Activated naive CD4-positive, alpha-beta T cell treated with anti-CD3 and anti-CD28 coated beads for 36 hours (primary cell): Measurements from ENCODE around the gene KATNAL1. TPM values are rescaled to one million over a fixed set of nuclear protein-coding genes. Genes with fewer than 3 reads are reported as not detected.

Experiments used
- CTCF ChIA-PET: fragments of 350-600 bp; sonication (Branson Sonifier 250); formaldehyde crosslinking; loops from one replicate; lab custom pipeline; 2021; ENCODE audit warnings: antibody characterized with exemption; lab: Charles Lee
- DNase-seq: peaks from one replicate; pipeline ENCODE4 v3.0.0-alpha.2; 2020
- H3K27ac Mint-ChIP-seq: one replicate; pipeline ENCODE4 v1.8.0; 2021; ENCODE audit warnings: mild to moderate bottlenecking, mixed read lengths
- H3K27me3 Mint-ChIP-seq: one replicate; pipeline ENCODE4 v1.8.0; 2021; ENCODE audit warnings: low read depth, mixed read lengths
- H3K36me3 Mint-ChIP-seq: one replicate; pipeline ENCODE4 v1.8.0; 2021; ENCODE audit warnings: low read depth, mixed read lengths
- H3K4me1 Mint-ChIP-seq: one replicate; pipeline ENCODE4 v1.8.0; 2021; ENCODE audit warnings: low read depth, mixed read lengths
- H3K4me3 Mint-ChIP-seq: one replicate; pipeline ENCODE4 v1.8.0; 2021; ENCODE audit warnings: mild to moderate bottlenecking, moderate library complexity, mixed read lengths
- H3K9me3 Mint-ChIP-seq: one replicate; pipeline ENCODE4 v1.8.0; 2021; ENCODE audit warnings: mixed read lengths
- intact Hi-C: fragments of 100-400 bp; cut with micrococcal nuclease; formaldehyde crosslinking; loops from one replicate; pipeline ENCODE4 v1.15.1; 2023
- total RNA-seq, 2 experiments: library from RNA; stranded (reverse); gene quantifications; one replicate each; pipeline ENCODE4 v1.2.3, GENCODE V29; 2021

KATNAL1 gene
- total RNA-seq, 2 experiments from 2014 or later = 8.0 to 8.3 TPM

DNA sequence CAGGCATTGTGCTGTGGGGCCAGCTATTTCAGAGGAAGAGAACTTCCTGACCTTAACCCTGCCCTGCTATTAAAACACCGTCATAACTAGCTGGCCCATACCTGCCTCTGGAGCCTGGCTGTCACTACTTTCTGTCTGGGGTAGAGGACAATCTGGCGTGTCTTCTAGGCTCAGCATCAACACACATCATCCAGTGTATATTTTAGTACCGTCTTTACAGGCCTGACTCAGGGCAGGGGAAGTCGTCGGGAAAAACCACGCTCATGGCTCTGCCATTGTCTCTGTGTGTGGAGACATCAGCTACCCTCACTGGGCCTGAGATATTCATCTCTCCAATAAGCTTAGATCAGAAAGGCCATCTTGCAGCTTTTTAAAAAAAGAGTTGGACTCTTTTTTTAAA lies 151.1 kb downstream of the KATNAL1 start:
- CTCF ChIA-PET = interaction anchor here (1.5 to 5.1 kb wide), 2 partner anchors 23 to 152 kb away, joined by 3 to 96 read pairs; no protein-coding TSS in a partner anchor
- Mint-ChIP-seq H3K36me3 (no peaks in the 10 kb centered on the region), H3K27me3 (no peaks in the 10 kb centered on the region), H3K9me3 (no peaks in the 10 kb centered on the region), H3K4me1 (peaks cover 33% of the 10 kb centered on the region), H3K27ac (no peak overlapping the region), H3K4me3 (no peak overlapping the region)
- DNase-seq = no peak
- intact Hi-C loops = loop anchor here (5.0 kb wide), 1 partner anchor 39 kb away; no protein-coding TSS in a partner anchor

DNA sequence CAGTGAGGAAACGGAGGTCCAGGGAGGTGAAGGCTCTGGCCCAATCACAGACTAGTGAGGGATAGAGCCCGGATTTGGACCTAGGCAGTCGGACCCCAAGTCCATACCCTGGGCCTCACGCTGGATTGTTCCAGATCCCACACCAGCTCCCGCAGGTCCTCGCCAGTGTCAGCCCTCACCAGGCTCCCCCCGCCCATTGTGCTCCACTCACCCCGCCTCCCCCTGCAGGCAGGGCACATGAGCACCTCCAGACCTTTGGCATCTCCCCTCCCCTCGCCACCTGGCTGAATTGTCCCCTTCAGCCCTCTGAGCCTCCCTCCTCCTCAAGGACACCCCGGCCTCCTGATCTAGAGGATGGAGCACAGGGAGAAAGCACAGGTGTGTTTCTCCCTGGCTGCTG lies 152.4 kb downstream of the KATNAL1 start:
- no peaks in the 10 kb centered on the region for H3K27me3 Mint-ChIP-seq
- no peaks in the 10 kb centered on the region for H3K36me3 Mint-ChIP-seq
- H3K9me3 Mint-ChIP-seq = no peaks in the 10 kb centered on the region
- no peak for DNase-seq
- H3K27ac Mint-ChIP-seq = no peak overlapping the region
- intact Hi-C loops = loop anchor here (5.0 kb wide), 1 partner anchor 38 kb away; no protein-coding TSS in a partner anchor
- peaks cover 40% of the 10 kb centered on the region for H3K4me1 Mint-ChIP-seq
- CTCF ChIA-PET = interaction anchor here (5.1 kb wide), 1 partner anchor 22 kb away, joined by 96 read pairs; no protein-coding TSS in a partner anchor
- no peak overlapping the region for H3K4me3 Mint-ChIP-seq

DNA sequence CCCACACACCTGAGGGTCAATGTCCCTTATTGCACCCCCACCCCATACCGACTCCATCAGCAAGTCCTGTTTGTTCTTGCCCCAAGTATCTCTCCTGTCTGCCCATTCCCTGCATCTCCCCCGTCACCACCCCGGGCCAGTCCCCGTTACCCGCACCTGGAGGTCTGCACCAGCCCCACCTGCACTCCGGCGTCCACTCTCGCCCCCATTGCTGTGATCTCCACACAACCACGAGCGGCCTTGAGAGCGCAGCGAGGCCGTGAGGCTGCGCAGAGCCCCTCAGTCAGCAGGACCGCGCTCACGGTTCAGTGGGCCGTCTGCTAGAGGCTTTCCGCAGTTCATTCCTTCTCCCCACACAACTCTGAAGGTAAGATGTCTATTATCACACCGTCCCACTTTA lies 152.8 kb downstream of the KATNAL1 start:
- Mint-ChIP-seq H3K9me3 (no peaks in the 10 kb centered on the region), H3K27ac (no peak overlapping the region), H3K4me3 (no peak overlapping the region), H3K4me1 (peaks cover 41% of the 10 kb centered on the region), H3K27me3 (no peaks in the 10 kb centered on the region), H3K36me3 (no peaks in the 10 kb centered on the region)
- CTCF ChIA-PET = interaction anchor here (5.1 kb wide), 1 partner anchor 21 kb away, joined by 35 read pairs; no protein-coding TSS in a partner anchor
- DNase-seq = no peak
- intact Hi-C loops = no loop called here

DNA sequence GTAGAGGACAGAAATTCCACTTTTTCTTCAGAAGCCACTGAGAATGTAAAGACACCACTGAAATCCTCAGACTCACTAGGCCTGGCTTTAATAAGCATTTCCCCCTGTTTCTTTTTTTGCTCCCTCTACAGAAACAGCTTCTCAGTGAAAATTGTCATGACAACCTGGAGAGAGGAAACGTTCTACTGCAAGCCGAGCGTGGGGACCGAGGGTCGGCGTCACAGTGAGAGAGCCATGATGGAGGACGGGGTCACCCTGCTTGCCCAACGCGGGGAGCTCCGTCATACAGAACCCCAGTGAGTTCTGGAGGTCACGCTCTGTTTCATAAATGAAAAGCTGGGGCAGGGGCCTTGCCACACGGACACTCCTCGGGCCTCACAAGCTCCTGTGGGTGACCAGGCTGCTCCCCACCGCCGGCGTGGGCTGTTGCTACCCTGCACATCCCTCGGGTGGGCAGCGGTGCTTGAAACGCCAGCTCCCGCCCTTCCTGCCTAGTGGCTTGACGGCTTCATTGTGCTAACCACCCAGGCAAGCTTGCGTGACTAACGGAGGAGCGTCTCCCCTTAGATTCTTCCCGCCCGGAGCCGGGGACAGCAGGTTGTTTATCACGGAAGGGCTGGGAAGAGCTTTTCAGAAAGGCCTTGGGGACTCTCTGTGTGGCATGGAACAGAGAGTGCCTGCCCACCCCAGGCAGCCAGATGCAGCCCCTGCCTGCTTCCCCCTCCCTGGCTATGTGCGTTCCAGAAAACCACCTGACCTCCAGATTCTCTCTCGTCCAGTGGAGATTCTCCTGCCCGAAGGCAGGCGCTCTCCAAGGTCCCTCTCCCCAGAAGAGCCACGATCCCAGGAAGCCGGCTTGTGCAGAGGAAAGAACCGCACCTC lies 153.6 kb downstream of the KATNAL1 start:
- H3K4me3 Mint-ChIP-seq = no peak overlapping the region
- no peak overlapping the region for H3K27ac Mint-ChIP-seq
- intact Hi-C loops = no loop called here
- peaks cover 40% of the 10 kb centered on the region for H3K4me1 Mint-ChIP-seq
- CTCF ChIA-PET = interaction anchor here (5.1 kb wide), 1 partner anchor 21 kb away, joined by 35 read pairs; no protein-coding TSS in a partner anchor
- no peaks in the 10 kb centered on the region for H3K36me3 Mint-ChIP-seq
- no peak for DNase-seq
- no peaks in the 10 kb centered on the region for H3K9me3 Mint-ChIP-seq
- H3K27me3 Mint-ChIP-seq = no peaks in the 10 kb centered on the region

Other genes with a start within 250 kb of the KATNAL1 start
- gene UBE2L5, start 114.9 kb upstream of the KATNAL1 start, total RNA-seq = not detected
- gene HMGB1, start 158.4 kb upstream of the KATNAL1 start, total RNA-seq = 100 to 1,000 TPM; 686 to 722 TPM